A673 (cell line): ENCODE measurements around the gene OLFM4. TPM values are rescaled to one million over a fixed set of nuclear protein-coding genes. Genes with fewer than 3 reads are reported as not detected.

Source experiments
- BruUV-seq: library from RNA; stranded (reverse); fragments of 400-500 nt; replicated peaks from 2 replicates; lab custom pipeline; 2021; lab: Mats Ljungman, UMichigan
- CTCF ChIA-PET: fragments of 300-600 bp; sonication (Branson Sonifier 250); formaldehyde crosslinking; loops from one replicate; lab custom pipeline; 2022; ENCODE audit warnings: antibody characterized with exemption; lab: Charles Lee
- POLR2A ChIA-PET: fragments of 300-600 bp; sonication (Branson Sonifier 250); formaldehyde crosslinking; loops from one replicate; lab custom pipeline; 2022; ENCODE audit warnings: antibody characterized with exemption; ENCODE audit not compliant: low non-redundant PET; lab: Charles Lee
- DNase-seq: peaks from one replicate; pipeline ENCODE4 v3.0.0-alpha.2; 2015; ENCODE audit warnings: low spot score
- H3K27ac ChIP-seq: fragments of 200-600 bp; sonication (generic); 2 replicates; pipeline ENCODE4 v1.5.1; 2016; ENCODE audit warnings: mixed run types, low read depth, mild to moderate bottlenecking, mixed read lengths, antibody characterized with exemption, low read length; ENCODE audit not compliant: poor library complexity, severe bottlenecking
- H3K27me3 ChIP-seq: fragments of 200-600 bp; sonication (generic); replicated peaks from 2 replicates; pipeline ENCODE4 v1.6.1; 2017; ENCODE audit warnings: mixed run types, low read depth, mild to moderate bottlenecking, mixed read lengths, antibody characterized with exemption, low read length; ENCODE audit not compliant: insufficient read depth, poor library complexity
- H3K36me3 ChIP-seq: fragments of 200-600 bp; sonication (generic); 2 replicates; pipeline ENCODE4 v1.6.1; 2016; ENCODE audit warnings: mixed run types, mild to moderate bottlenecking, mixed read lengths, antibody characterized with exemption, low read length; ENCODE audit not compliant: insufficient read depth, poor library complexity, severe bottlenecking
- H3K4me1 ChIP-seq: fragments of 200-600 bp; sonication (generic); 2 replicates; pipeline ENCODE4 v1.6.1; 2017; ENCODE audit warnings: mixed run types, mild to moderate bottlenecking, mixed read lengths, antibody characterized with exemption, low read length; ENCODE audit not compliant: insufficient read depth, poor library complexity, severe bottlenecking
- H3K4me3 ChIP-seq: fragments of 200-600 bp; sonication (generic); 2 replicates; pipeline ENCODE4 v1.5.1; 2016; ENCODE audit warnings: low read depth, mixed run types, mild to moderate bottlenecking, mixed read lengths, low read length; ENCODE audit not compliant: poor library complexity, severe bottlenecking
- H3K9me3 ChIP-seq: fragments of 200-600 bp; sonication (generic); 2 replicates; pipeline ENCODE4 v1.6.1; 2016; ENCODE audit warnings: mixed run types, low read depth, mild to moderate bottlenecking, mixed read lengths, antibody characterized with exemption, low read length; ENCODE audit not compliant: poor library complexity, severe bottlenecking
- CTCF ChIP-seq: fragments of 300-800, 200-600 bp; sonication (generic); conservative IDR thresholded peaks from 2 replicates; pipeline ENCODE4 v1.5.1; 2017; ENCODE audit warnings: low read depth, mild to moderate bottlenecking, antibody characterized with exemption, low read length, moderate library complexity, mixed read lengths
- EZH2 ChIP-seq: fragments of 200-600 bp; sonication (generic); IDR thresholded peaks from 2 replicates; pipeline ENCODE4 v1.6.1; 2017; ENCODE audit warnings: borderline replicate concordance, low read depth, mild to moderate bottlenecking, mixed read lengths, antibody characterized with exemption, low read length; ENCODE audit not compliant: poor library complexity, severe bottlenecking
- intact Hi-C: fragments of 100-400 bp; cut with micrococcal nuclease; formaldehyde crosslinking; loops from one replicate; pipeline ENCODE4 v1.10.0; 2022; ENCODE audit not compliant: unreplicated experiment
- total RNA-seq: library from RNA; stranded (reverse); gene quantifications from 2 replicates; pipeline ENCODE4 v1.2.3, GENCODE V29; 2021

Gene OLFM4
- total RNA-seq, 1 experiment from 2014 or later, result not detected

- H3K9me3 ChIP-seq, result no peaks in the 10 kb centered on the region
- H3K4me3 ChIP-seq, result no peak overlapping the region
- H3K27ac ChIP-seq, result no peak overlapping the region
- no peaks in the 10 kb centered on the region for H3K4me1 ChIP-seq
- POLR2A ChIA-PET, result no interaction called here
- no peaks in the 10 kb centered on the region for H3K27me3 ChIP-seq
- CTCF ChIA-PET, result no interaction called here
- no peaks in the 10 kb centered on the region for H3K36me3 ChIP-seq
- no peak for TF ChIP-seq EZH2
- TF ChIP-seq CTCF, result no peak
- BruUV-seq, result no TSS peak
- intact Hi-C loops, result no loop called here
- DNase-seq, result no peak
These were observed 20.3 kb downstream of the OLFM4 start for GRCh38 chr13:53048880-53049279.

- intact Hi-C loops, result no loop called here
- Histone ChIP-seq H3K9me3 (no peaks in the 10 kb centered on the region), H3K4me1 (no peaks in the 10 kb centered on the region), H3K36me3 (no peaks in the 10 kb centered on the region), H3K27me3 (no peaks in the 10 kb centered on the region), H3K27ac (no peak overlapping the region), H3K4me3 (no peak overlapping the region)
- ChIA-PET CTCF (no interaction called here), POLR2A (no interaction called here)
- TF ChIP-seq EZH2, result no peak
- no peak for TF ChIP-seq CTCF
- no TSS peak for BruUV-seq
- DNase-seq, result no peak
These were observed 21.5 kb downstream of the OLFM4 start for GRCh38 chr13:53050151-53050550.

GRCh38 chr13:53052675-53053074, 24.1 kb downstream of the OLFM4 start:
- H3K27me3 ChIP-seq, result no peaks in the 10 kb centered on the region
- no peaks in the 10 kb centered on the region for H3K4me1 ChIP-seq
- POLR2A ChIA-PET, result no interaction called here
- H3K36me3 ChIP-seq, result no peaks in the 10 kb centered on the region
- H3K4me3 ChIP-seq, result no peak overlapping the region
- BruUV-seq, result no TSS peak
- no peaks in the 10 kb centered on the region for H3K9me3 ChIP-seq
- H3K27ac ChIP-seq, result no peak overlapping the region
- DNase-seq, result no peak
- no peak for TF ChIP-seq EZH2
- TF ChIP-seq CTCF, result no peak
- CTCF ChIA-PET, result no interaction called here
- intact Hi-C loops, result no loop called here
